GM12891 (cell line): ENCODE results near the gene RETREG1.

Source experiments
- PAX5 ChIP-seq: IDR thresholded peaks from 2 replicates; pipeline ENCODE4 v1.6.1; 2011; ENCODE audit warnings: low read length, moderate library complexity, mild to moderate bottlenecking; ENCODE audit not compliant: insufficient read depth, severe bottlenecking
- POLR2A ChIP-seq: IDR thresholded peaks from 2 replicates; pipeline ENCODE4 v1.6.1; 2011; ENCODE audit warnings: low read depth, low read length, control low read depth
- POLR2AphosphoS5 ChIP-seq: IDR thresholded peaks from 2 replicates; pipeline ENCODE4 v1.6.1; 2011; ENCODE audit warnings: low read depth, low read length, control low read depth
- POU2F2 ChIP-seq: IDR thresholded peaks from 2 replicates; pipeline ENCODE4 v1.6.1; 2011; ENCODE audit warnings: low read depth, mild to moderate bottlenecking, control low read depth, low read length, moderate library complexity
- SPI1 ChIP-seq: IDR thresholded peaks from 2 replicates; pipeline ENCODE4 v1.6.1; 2011; ENCODE audit warnings: low read depth, low read length, control low read depth
- TAF1 ChIP-seq: IDR thresholded peaks from 2 replicates; pipeline ENCODE4 v1.6.1; 2011; ENCODE audit warnings: low read depth, low read length, control low read depth

GRCh38 chr5:16563686-16564085 lies 53.1 kb downstream of the RETREG1 start:
- no peak for TF ChIP-seq POLR2AphosphoS5
- no peak for TF ChIP-seq POLR2A
- no peak for TF ChIP-seq PAX5
- TF ChIP-seq TAF1: no peak
- TF ChIP-seq SPI1: no peak
- no peak for TF ChIP-seq POU2F2
